GM18505 (cell line): ENCODE measurements around the gene GSTA3.
"Not testable (repeated sequence)": the region's sequence is repeated elsewhere in the genome, so short reads cannot be mapped to it uniquely, and the experiment has no call there.

Experiments
- ATAC-seq: cut with Tn5 transposase; IDR thresholded peaks from one replicate; pipeline ENCODE4 v1.9.1; 2021; ENCODE audit not compliant: unreplicated experiment
- POLR2A ChIP-seq: IDR thresholded peaks from 4 replicates; pipeline ENCODE4 v1.6.1; 2011; ENCODE audit warnings: borderline replicate concordance; ENCODE audit not compliant: insufficient read depth, insufficient read length; ENCODE audit errors: extremely low read depth

GSTA3 gene

GRCh38 chr6:52909531-52909930, at the start of gene GSTA3:
Gene GSTA3, minus strand, starts transcription at chr6:52909698. Its CDS starts 3,864 bp downstream, at chr6:52905834.
- no peak for TF ChIP-seq POLR2A
- no peak for ATAC-seq

- ATAC-seq = no peak
- no peak for TF ChIP-seq POLR2A
Observed at GRCh38 chr6:52958546-52959255, 49.2 kb upstream of the GSTA3 start.

- no peak for TF ChIP-seq POLR2A
- no peak for ATAC-seq
Observed at GRCh38 chr6:52955871-52956270, 46.4 kb upstream of the GSTA3 start.

GRCh38 chr6:52953911-52954839, 44.7 kb upstream of the GSTA3 start:
- no peak for ATAC-seq
- no peak for TF ChIP-seq POLR2A

- ATAC-seq = no peak
- TF ChIP-seq POLR2A = no peak
Observed at GRCh38 chr6:52946306-52946705, 36.8 kb upstream of the GSTA3 start.

- ATAC-seq = not testable (repeated sequence)
Observed at GRCh38 chr6:52942821-52943220, 33.3 kb upstream of the GSTA3 start.

GRCh38 chr6:52942221-52942620, 32.7 kb upstream of the GSTA3 start:
- TF ChIP-seq POLR2A = no peak
- no peak for ATAC-seq

GRCh38 chr6:52937908-52938307, 28.4 kb upstream of the GSTA3 start:
- no peak for ATAC-seq
- TF ChIP-seq POLR2A = no peak

- no peak for TF ChIP-seq POLR2A
- no peak for ATAC-seq
Observed at GRCh38 chr6:52933778-52934177, 24.3 kb upstream of the GSTA3 start.

GRCh38 chr6:52931351-52931750, 21.9 kb upstream of the GSTA3 start:
- ATAC-seq = no peak
- no peak for TF ChIP-seq POLR2A

- ATAC-seq = no peak
- no peak for TF ChIP-seq POLR2A
Observed at GRCh38 chr6:52929321-52930164, 20.0 kb upstream of the GSTA3 start.

- no peak for TF ChIP-seq POLR2A
- ATAC-seq = no peak
Observed at GRCh38 chr6:52927451-52927850, 18.0 kb upstream of the GSTA3 start.

- no peak for ATAC-seq
- no peak for TF ChIP-seq POLR2A
Observed at GRCh38 chr6:52925919-52926792, 16.7 kb upstream of the GSTA3 start.

GRCh38 chr6:52925042-52925441, 15.5 kb upstream of the GSTA3 start:
- TF ChIP-seq POLR2A = no peak

GRCh38 chr6:52923689-52924088, 14.2 kb upstream of the GSTA3 start:
- not testable (repeated sequence) for ATAC-seq

More at GRCh38 chr6:52925042-52925441, 15.5 kb upstream of the GSTA3 start:
- ATAC-seq = no peak
